ENCODE measurements around the gene SNRPD1. TPM values are rescaled to one million over a fixed set of nuclear protein-coding genes. Genes with fewer than 3 reads are reported as not detected.

SNRPD1 gene
- total and polyA plus RNA-seq, 7 donors: 17.7 to 46.8 (median 33.3) TPM

- 43 to 55% (median 49%) methylated on average over 11 of the region's 11 CpGs for WGBS, 3 donors
- ATAC-seq: peak; percentile 25 to 91 (median 66)
Measured at GRCh38 chr18:21682371-21683051, 70.4 kb downstream of the SNRPD1 start.

More at GRCh38 chr18:21682371-21683051, 70.4 kb downstream of the SNRPD1 start:
- no peak for TF ChIP-seq CTCF (IDR thresholded peaks at IDR 0.05)
- H3K4me1 ChIP-seq: no peaks in the 10 kb centered on the region
- no peak for DNase-seq
- H3K27me3 ChIP-seq (ENCODE audit: insufficient read depth in 3 of 3, low read length in 2 of 3): no peaks in the 10 kb centered on the region
- H3K36me3 ChIP-seq (ENCODE audit: insufficient read depth in 1 of 2, low read depth in 1 of 2): peaks cover 0 to 28% of the 10 kb centered on the region in 2 donors
- H3K27ac ChIP-seq: peak overlapping the region; percentile 34
- intact Hi-C loops (cut with DNase I): no loop called here
- H3K9me3 ChIP-seq: no peaks in the 10 kb centered on the region
- peak overlapping the region; percentile 54 for H3K4me3 ChIP-seq

Other genes starting within 250 kb of the SNRPD1 start
- 10 to 100 TPM; 10.3 to 19.3 (median 15.7) TPM for gene ESCO1, start 11.6 kb upstream of the SNRPD1 start, total RNA-seq
- gene ESCO1, start 11.6 kb upstream of the SNRPD1 start, polyA plus RNA-seq: 10 to 100 TPM in 2 of 3 donors, 1 to 10 TPM in 1; 9.9 to 26.7 (median 13.4) TPM
- 10 to 100 TPM in 1 of 4 donors, 1 to 10 TPM in 3; 5.4 to 12.4 (median 6.2) TPM for gene ABHD3, start 92.5 kb downstream of the SNRPD1 start, total RNA-seq
- gene ABHD3, start 92.5 kb downstream of the SNRPD1 start, polyA plus RNA-seq: 1 to 10 TPM; 3.8 to 9.3 (median 4.2) TPM
- gene MIB1, start 128.5 kb downstream of the SNRPD1 start, total RNA-seq: 10 to 100 TPM; 16.1 to 21.3 (median 19.9) TPM
- gene MIB1, start 128.5 kb downstream of the SNRPD1 start, polyA plus RNA-seq: 1 to 10 TPM; 2.1 to 3.9 (median 2.7) TPM

Data from psoas muscle (tissue), 8 donors.